Activated naive CD4-positive, alpha-beta T cell treated with anti-CD3 and anti-CD28 coated beads, Interleukin-2, amount 50 U/mL, for 72 hours (primary cell): ENCODE results near the gene PIK3R3. TPM values are rescaled to one million over a fixed set of nuclear protein-coding genes. Genes with fewer than 3 reads are reported as not detected.

Source experiments
- ATAC-seq, 2 donors: fragments of 150-1000 bp; cut with Tn5 transposase; 2 replicates each; pipeline ENCODE4 v1.10.0; 2021; ENCODE audit warnings: mild to moderate bottlenecking in 2 of 2, moderate library complexity in 2 of 2
- DNase-seq, 2 donors: peaks; one replicate each; pipeline ENCODE4 v3.0.0; 2021 to 2022; ENCODE audit warnings: low spot score in 2 of 2
- H3K27ac Mint-ChIP-seq, 2 donors: one replicate each; pipeline ENCODE4 v1.8.0; 2022; ENCODE audit warnings: mild to moderate bottlenecking in 2 of 2, mixed read lengths in 2 of 2
- H3K36me3 Mint-ChIP-seq, 2 donors: one replicate each; pipeline ENCODE4 v1.8.0; 2022; ENCODE audit warnings: mixed read lengths in 2 of 2
- H3K9me3 Mint-ChIP-seq, 2 donors: one replicate each; pipeline ENCODE4 v1.8.0; 2022; ENCODE audit warnings: mixed read lengths in 2 of 2
- total RNA-seq, 2 donors: library from RNA; stranded (reverse); gene quantifications; one replicate each; pipeline ENCODE4 v1.2.3, GENCODE V29; 2022

Gene PIK3R3
- 1 to 10 TPM in 1 of 2 donors, under 1 TPM in 1; 0.45 to 2.2 TPM for total RNA-seq

GRCh38 chr1:46132529-46133180, at the start of gene PIK3R3:
PIK3R3 (minus strand) TSS chr1:46132629; CDS start chr1:46131952, 677 bp downstream.
- H3K27ac Mint-ChIP-seq: peak within 1 kb of the TSS; percentile 91 to 93
- DNase-seq (peak; percentile 83 to 92), ATAC-seq (peak; percentile 94 to 98)
- no peaks in the 10 kb centered on the region for H3K9me3 Mint-ChIP-seq
- H3K36me3 Mint-ChIP-seq: peaks cover 0 to 20% of the 10 kb centered on the region in 2 donors

GRCh38 chr1:46181343-46182260, 49.2 kb upstream of the PIK3R3 start:
- Mint-ChIP-seq H3K27ac (no peak overlapping the region), H3K9me3 (no peaks in the 10 kb centered on the region), H3K36me3 (no peaks in the 10 kb centered on the region)
- DNase-seq (no peak), ATAC-seq (no peak)

DNA sequence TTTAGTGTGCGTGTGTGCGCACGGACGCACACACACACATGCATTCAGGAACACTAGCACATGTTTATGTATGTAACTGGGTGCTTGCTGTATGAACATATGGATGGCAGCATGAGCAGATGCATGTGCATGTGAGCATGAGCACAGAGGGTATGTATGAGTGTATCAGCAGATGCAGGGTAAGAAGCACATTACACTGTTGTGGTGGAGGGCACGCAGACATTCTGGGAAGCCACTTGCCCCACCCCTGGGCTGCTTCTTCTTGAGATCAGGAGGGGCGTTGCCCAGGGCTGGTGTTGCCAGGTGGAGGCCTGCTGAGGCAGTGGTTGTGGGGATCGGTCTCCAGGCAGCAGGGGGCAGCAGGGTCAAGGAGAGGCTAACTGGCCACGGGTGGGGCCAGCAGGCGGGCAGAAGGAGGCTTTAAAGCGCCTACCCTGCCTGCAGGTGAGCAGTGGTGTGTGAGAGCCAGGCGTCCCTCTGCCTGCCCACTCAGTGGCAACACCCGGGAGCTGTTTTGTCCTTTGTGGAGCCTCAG, 47.7 kb upstream of the PIK3R3 start:
- Mint-ChIP-seq H3K9me3 (no peaks in the 10 kb centered on the region), H3K27ac (no peak overlapping the region), H3K36me3 (no peaks in the 10 kb centered on the region)
- ATAC-seq (peak in 1 of 2 donors; percentile 10), DNase-seq (no peak)

GRCh38 chr1:46179138-46180081, 47.0 kb upstream of the PIK3R3 start:
- no peak overlapping the region for H3K27ac Mint-ChIP-seq
- no peaks in the 10 kb centered on the region for H3K9me3 Mint-ChIP-seq
- DNase-seq (peak in 1 of 2 donors; percentile 71), ATAC-seq (peak; percentile 83 to 89)
- no peaks in the 10 kb centered on the region for H3K36me3 Mint-ChIP-seq

DNA sequence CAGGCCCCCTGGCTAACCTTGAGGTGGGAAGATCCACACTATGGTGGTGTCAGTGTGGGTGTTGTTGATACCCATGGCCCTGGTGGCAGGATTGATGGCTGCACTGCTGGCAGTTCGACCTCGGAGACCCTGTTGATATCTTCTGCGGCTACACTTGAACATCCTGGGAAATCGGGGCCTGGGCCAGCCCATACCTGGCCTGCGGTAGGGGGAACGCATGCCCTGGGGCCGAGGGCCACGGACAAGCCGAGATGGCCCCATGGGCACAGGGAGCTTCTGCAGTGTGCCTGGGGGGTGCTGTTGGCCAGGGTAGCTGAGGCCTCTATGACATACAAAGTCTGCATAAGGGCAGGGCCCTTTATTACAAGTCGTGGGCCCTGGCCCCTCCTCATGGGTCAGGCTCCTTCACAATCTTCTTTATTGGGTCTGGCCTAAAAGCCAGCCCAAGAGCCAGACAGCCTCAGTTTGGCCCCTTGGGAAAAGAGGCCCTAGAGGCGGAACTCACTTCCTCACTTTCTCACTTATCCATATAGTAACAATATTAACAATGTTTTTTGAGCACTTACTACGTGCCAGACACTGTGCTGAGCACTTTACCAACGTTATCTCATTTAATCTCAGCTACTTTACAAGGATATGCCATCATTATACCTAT, 43.9 kb upstream of the PIK3R3 start, which contains the start of gene P3R3URF:
Gene P3R3URF (minus strand): TSS at position 278 of the 655 bp plus-strand sequence. CDS start 17 bp downstream, at position 261.
- H3K36me3 Mint-ChIP-seq: no peaks in the 10 kb centered on the region
- H3K9me3 Mint-ChIP-seq: no peaks in the 10 kb centered on the region
- DNase-seq (no peak), ATAC-seq (no peak)
- no peak within 1 kb of the TSS for H3K27ac Mint-ChIP-seq

- Mint-ChIP-seq H3K9me3 (no peaks in the 10 kb centered on the region), H3K27ac (no peak overlapping the region), H3K36me3 (no peaks in the 10 kb centered on the region)
- ATAC-seq (peak in 1 of 2 donors; percentile 63), DNase-seq (no peak)
These were observed 42.8 kb upstream of the PIK3R3 start for GRCh38 chr1:46175243-46175642.

GRCh38 chr1:46174448-46175231, 42.2 kb upstream of the PIK3R3 start, which contains the start of gene TSPAN1:
TSPAN1 (plus strand) TSS chr1:46175087; CDS start chr1:46181108, 6,021 bp downstream.
- Mint-ChIP-seq H3K36me3 (no peaks in the 10 kb centered on the region), H3K27ac (no peak within 1 kb of the TSS), H3K9me3 (no peaks in the 10 kb centered on the region)
- DNase-seq (no peak), ATAC-seq (no peak)

GRCh38 chr1:46173361-46173856, 41.0 kb upstream of the PIK3R3 start:
- H3K36me3 Mint-ChIP-seq: no peaks in the 10 kb centered on the region
- no peaks in the 10 kb centered on the region for H3K9me3 Mint-ChIP-seq
- no peak for DNase-seq
- no peak for ATAC-seq
- H3K27ac Mint-ChIP-seq: no peak overlapping the region

DNA sequence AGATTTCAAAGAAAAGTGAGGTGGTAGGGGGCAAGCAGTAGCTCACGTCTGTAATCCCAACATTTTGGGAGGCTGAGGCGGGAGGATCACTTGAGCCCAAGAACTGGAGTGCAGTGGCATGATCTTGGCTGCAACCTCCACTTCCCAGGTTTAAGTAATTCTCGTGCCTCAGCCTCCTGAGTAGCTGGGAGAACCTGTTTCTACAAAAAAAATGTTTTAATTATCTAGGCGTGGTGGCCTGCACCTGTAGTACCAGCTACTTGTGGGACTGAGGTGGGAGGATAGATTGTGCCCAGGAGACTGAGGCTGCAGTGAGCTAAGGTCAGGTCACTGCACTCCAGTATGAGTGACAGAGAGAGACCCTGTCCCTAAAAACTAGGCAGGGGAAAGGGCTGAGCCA, 39.9 kb upstream of the PIK3R3 start:
- Mint-ChIP-seq H3K36me3 (no peaks in the 10 kb centered on the region), H3K9me3 (no peaks in the 10 kb centered on the region), H3K27ac (no peak overlapping the region)
- ATAC-seq (no peak), DNase-seq (no peak)

- DNase-seq: no peak
- Mint-ChIP-seq H3K36me3 (no peaks in the 10 kb centered on the region), H3K9me3 (no peaks in the 10 kb centered on the region)
These were observed 39.4 kb upstream of the PIK3R3 start for GRCh38 chr1:46171871-46172270.

GRCh38 chr1:46171351-46171750, 38.9 kb upstream of the PIK3R3 start:
- H3K9me3 Mint-ChIP-seq: no peaks in the 10 kb centered on the region
- DNase-seq (no peak), ATAC-seq (no peak)
- no peak overlapping the region for H3K27ac Mint-ChIP-seq
- H3K36me3 Mint-ChIP-seq: no peaks in the 10 kb centered on the region

More at GRCh38 chr1:46171871-46172270, 39.4 kb upstream of the PIK3R3 start:
- ATAC-seq: no peak
- no peak overlapping the region for H3K27ac Mint-ChIP-seq

GRCh38 chr1:46169811-46170454, 37.5 kb upstream of the PIK3R3 start:
- DNase-seq: no peak
- Mint-ChIP-seq H3K27ac (no peak overlapping the region), H3K9me3 (no peaks in the 10 kb centered on the region), H3K36me3 (no peaks in the 10 kb centered on the region)
- no peak for ATAC-seq

- Mint-ChIP-seq H3K36me3 (no peaks in the 10 kb centered on the region), H3K27ac (no peak overlapping the region), H3K9me3 (no peaks in the 10 kb centered on the region)
- DNase-seq: no peak
- ATAC-seq: no peak
These were observed 36.0 kb upstream of the PIK3R3 start for GRCh38 chr1:46168477-46168876.
